ENCODE measurements around the gene ELFN2.
A peak's percentile ranks its signal among the peaks of the same experiment; 100 is the strongest.
"Not testable (repeated sequence)": the region's sequence is repeated elsewhere in the genome, so short reads cannot be mapped to it uniquely, and the experiment has no call there.

ELFN2 gene

GRCh38 chr22:37334859-37335805, 92.1 kb downstream of the ELFN2 start:
- no peak for DNase-seq (ENCODE audit: low read depth)

GRCh38 chr22:37334461-37334858, 92.8 kb downstream of the ELFN2 start:
- no peak for DNase-seq (ENCODE audit: low read depth)

GRCh38 chr22:37333724-37334460, 93.4 kb downstream of the ELFN2 start:
- no peak for DNase-seq (ENCODE audit: low read depth)

GRCh38 chr22:37331856-37332536, 95.3 kb downstream of the ELFN2 start:
- DNase-seq (ENCODE audit: low read depth): no peak

GRCh38 chr22:37331034-37331428, 96.2 kb downstream of the ELFN2 start:
- no peak for DNase-seq (ENCODE audit: low read depth)

- peak; percentile 59 for DNase-seq (ENCODE audit: low read depth)
Observed at GRCh38 chr22:37330200-37331033, 96.9 kb downstream of the ELFN2 start.

- DNase-seq (ENCODE audit: low read depth): no peak
Observed at GRCh38 chr22:37329238-37330140, 97.8 kb downstream of the ELFN2 start.

- not testable (repeated sequence) for DNase-seq (ENCODE audit: low read depth)
Observed at GRCh38 chr22:37328538-37329237, 98.6 kb downstream of the ELFN2 start.

- no peak for DNase-seq (ENCODE audit: low read depth)
Observed at GRCh38 chr22:37328017-37328416, 99.3 kb downstream of the ELFN2 start.

- DNase-seq (ENCODE audit: low read depth): no peak
Observed at GRCh38 chr22:37326726-37327125, 100.6 kb downstream of the ELFN2 start.

GRCh38 chr22:37325039-37325395, 102.3 kb downstream of the ELFN2 start:
- DNase-seq (ENCODE audit: low read depth): no peak

GRCh38 chr22:37324340-37325038, 102.8 kb downstream of the ELFN2 start:
- no peak for DNase-seq (ENCODE audit: low read depth)

- DNase-seq (ENCODE audit: low read depth): no peak
Observed at GRCh38 chr22:37320726-37321677, 106.3 kb downstream of the ELFN2 start.

GRCh38 chr22:37319469-37319868, 107.8 kb downstream of the ELFN2 start:
- no peak for DNase-seq (ENCODE audit: low read depth)

GRCh38 chr22:37318364-37319109, 108.7 kb downstream of the ELFN2 start:
- no peak for DNase-seq (ENCODE audit: low read depth)

All from fibroblast of the conjunctiva (primary cell).